Measurements from ENCODE around the gene MYL4. TPM values are rescaled to one million over a fixed set of nuclear protein-coding genes. Genes with fewer than 3 reads are reported as not detected.

The MYL4 gene
- total RNA-seq, 2 donors from 2014 or later: not detected

DNA sequence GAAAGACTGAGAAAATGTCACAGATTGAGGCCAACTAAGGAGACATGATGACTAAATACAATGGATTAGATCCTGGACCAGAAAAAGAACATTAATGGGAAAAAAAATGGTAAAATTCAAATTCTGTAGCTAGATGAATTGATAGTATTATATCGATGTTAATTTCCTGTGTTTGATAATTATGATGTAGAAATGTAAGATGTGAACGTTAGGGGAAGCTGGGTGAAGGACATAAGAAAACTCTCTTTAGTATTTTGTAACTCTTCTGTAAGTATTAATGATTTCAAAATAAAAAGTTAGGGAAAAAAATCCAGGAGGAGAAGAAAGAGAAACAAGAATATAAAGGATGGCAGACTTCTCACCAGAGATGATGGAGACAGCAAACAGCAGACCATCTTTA lies 41.7 kb downstream of the MYL4 start:
- ATAC-seq (ENCODE audit: insufficient number of reproducible peaks, low FRiP score, low read depth) (no peak), DNase-seq (ENCODE audit: low spot score) (no peak)
- Histone ChIP-seq H3K27me3 (replicated peaks; ENCODE audit: insufficient read depth) (no peaks in the 10 kb centered on the region), H3K9me3 (no peaks in the 10 kb centered on the region), H3K27ac (no peak overlapping the region), H3K4me1 (ENCODE audit: control insufficient read depth in 1 of 2, low read depth in 2 of 2) (peaks cover 17 to 21% of the 10 kb centered on the region in 2 donors), H3K36me3 (no peaks in the 10 kb centered on the region), H3K4me3 (no peak overlapping the region)
- TF ChIP-seq, protein P1, sequence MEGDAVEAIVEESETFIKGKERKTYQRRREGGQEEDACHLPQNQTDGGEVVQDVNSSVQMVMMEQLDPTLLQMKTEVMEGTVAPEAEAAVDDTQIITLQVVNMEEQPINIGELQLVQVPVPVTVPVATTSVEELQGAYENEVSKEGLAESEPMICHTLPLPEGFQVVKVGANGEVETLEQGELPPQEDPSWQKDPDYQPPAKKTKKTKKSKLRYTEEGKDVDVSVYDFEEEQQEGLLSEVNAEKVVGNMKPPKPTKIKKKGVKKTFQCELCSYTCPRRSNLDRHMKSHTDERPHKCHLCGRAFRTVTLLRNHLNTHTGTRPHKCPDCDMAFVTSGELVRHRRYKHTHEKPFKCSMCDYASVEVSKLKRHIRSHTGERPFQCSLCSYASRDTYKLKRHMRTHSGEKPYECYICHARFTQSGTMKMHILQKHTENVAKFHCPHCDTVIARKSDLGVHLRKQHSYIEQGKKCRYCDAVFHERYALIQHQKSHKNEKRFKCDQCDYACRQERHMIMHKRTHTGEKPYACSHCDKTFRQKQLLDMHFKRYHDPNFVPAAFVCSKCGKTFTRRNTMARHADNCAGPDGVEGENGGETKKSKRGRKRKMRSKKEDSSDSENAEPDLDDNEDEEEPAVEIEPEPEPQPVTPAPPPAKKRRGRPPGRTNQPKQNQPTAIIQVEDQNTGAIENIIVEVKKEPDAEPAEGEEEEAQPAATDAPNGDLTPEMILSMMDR (IDR thresholded peaks at IDR 0.05): no peak

DNA sequence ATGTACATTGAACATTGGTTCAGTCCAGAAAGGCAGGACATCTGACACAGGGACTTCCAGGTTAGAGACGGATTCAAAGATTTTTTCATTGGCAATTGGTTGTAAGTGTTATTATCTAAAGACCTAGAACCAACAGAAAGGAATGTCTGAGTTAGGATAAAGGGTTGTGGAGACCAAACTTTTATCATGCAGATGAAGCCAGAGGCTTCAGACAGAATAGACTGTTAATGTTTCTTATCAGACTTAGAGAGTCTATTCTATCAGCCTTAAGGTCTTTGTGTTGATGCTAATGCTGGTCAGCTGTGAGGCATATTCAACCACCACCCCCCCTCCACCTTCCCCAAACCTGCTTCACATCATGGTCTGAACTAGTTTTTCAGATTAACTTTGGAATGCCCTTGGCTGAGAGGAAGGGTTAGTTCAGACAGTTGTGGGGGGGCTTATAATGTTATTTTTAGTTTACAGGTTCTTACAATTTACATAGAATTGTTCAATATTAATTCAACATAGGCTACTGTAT lies 42.3 kb downstream of the MYL4 start:
- Histone ChIP-seq H3K4me3 (no peak overlapping the region), H3K27ac (no peak overlapping the region), H3K9me3 (no peaks in the 10 kb centered on the region), H3K36me3 (no peaks in the 10 kb centered on the region), H3K4me1 (ENCODE audit: control insufficient read depth in 1 of 2, low read depth in 2 of 2) (peaks cover 23 to 27% of the 10 kb centered on the region in 2 donors), H3K27me3 (replicated peaks; ENCODE audit: insufficient read depth) (no peaks in the 10 kb centered on the region)
- ATAC-seq (ENCODE audit: insufficient number of reproducible peaks, low FRiP score, low read depth) (no peak), DNase-seq (ENCODE audit: low spot score) (no peak)
- TF ChIP-seq, protein P1 (IDR thresholded peaks at IDR 0.05): no peak

DNA sequence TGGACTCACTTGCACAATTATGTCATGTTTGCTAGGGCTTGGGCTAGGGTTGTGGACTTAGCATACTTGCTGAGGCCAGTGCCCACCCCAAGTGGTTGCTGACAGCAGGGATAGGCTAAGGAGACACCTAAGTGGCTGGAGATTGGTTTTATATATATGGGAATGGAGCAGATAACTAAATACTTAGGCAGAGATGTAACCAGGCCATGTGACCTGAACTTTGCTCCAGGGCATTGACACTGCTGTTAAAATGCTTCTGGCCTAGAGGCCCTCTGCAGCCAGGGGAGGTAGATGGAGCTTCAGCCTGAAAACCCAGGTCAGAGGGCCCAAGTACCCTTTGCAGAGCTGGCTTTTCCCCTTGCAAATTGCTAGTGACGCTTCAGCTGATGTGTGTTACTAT lies 43.1 kb downstream of the MYL4 start:
- no peak overlapping the region for H3K27ac ChIP-seq
- DNase-seq (ENCODE audit: low spot score) (no peak), ATAC-seq (ENCODE audit: insufficient number of reproducible peaks, low FRiP score, low read depth) (no peak)
- no peaks in the 10 kb centered on the region for H3K9me3 ChIP-seq
- no peaks in the 10 kb centered on the region for H3K27me3 ChIP-seq (replicated peaks; ENCODE audit: insufficient read depth)
- no peaks in the 10 kb centered on the region for H3K36me3 ChIP-seq
- H3K4me3 ChIP-seq: no peak overlapping the region
- peaks cover 30 to 34% of the 10 kb centered on the region in 2 donors for H3K4me1 ChIP-seq (ENCODE audit: control insufficient read depth in 1 of 2, low read depth in 2 of 2)
- TF ChIP-seq, protein P1 (IDR thresholded peaks at IDR 0.05): no peak

DNA sequence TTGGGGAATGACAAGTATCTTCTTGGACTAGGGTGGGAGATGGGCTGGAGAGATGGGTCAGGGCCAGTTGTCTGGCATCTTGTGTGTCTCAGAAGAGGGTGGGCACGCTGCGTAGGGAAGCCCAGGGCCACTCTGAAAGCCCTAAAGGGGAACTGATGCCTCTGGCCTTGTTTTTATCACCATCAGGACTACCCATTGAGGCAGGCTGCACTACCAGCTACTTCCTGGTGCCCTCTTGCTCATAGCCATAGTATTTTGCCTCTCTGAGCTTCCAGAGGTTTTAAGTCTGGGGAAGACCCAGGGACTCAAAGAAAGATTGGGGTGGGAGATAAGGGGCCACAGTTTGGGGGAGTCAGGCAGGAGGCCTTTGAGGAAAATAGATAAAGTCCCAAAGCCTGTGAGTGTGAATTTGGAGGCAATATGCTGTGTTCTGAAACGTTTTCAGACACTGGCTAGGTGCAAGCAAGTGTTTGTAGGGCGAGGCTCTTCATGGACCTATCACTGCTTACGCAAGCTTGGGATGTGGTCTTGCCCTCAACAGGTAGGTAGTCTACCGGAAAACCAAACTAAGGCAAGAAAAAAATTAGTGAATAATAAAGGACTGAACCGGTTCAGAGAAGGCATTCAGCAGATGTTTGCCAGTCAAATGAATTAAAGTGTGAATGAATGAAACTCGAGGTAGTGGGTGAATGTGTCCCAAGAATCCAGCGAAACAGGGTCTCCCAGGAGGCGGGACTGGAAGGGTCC lies 43.8 kb downstream of the MYL4 start:
- DNase-seq (ENCODE audit: low spot score) (no peak), ATAC-seq (ENCODE audit: insufficient number of reproducible peaks, low FRiP score, low read depth) (no peak)
- Histone ChIP-seq H3K27ac (peak overlapping the region; percentile 94 to 95), H3K4me1 (ENCODE audit: control insufficient read depth in 1 of 2, low read depth in 2 of 2) (peaks cover 34 to 42% of the 10 kb centered on the region in 2 donors), H3K36me3 (no peaks in the 10 kb centered on the region), H3K9me3 (no peaks in the 10 kb centered on the region), H3K4me3 (peak overlapping the region; percentile 96), H3K27me3 (replicated peaks; ENCODE audit: insufficient read depth) (no peaks in the 10 kb centered on the region)
- TF ChIP-seq, protein P1 (IDR thresholded peaks at IDR 0.05): no peak

DNA sequence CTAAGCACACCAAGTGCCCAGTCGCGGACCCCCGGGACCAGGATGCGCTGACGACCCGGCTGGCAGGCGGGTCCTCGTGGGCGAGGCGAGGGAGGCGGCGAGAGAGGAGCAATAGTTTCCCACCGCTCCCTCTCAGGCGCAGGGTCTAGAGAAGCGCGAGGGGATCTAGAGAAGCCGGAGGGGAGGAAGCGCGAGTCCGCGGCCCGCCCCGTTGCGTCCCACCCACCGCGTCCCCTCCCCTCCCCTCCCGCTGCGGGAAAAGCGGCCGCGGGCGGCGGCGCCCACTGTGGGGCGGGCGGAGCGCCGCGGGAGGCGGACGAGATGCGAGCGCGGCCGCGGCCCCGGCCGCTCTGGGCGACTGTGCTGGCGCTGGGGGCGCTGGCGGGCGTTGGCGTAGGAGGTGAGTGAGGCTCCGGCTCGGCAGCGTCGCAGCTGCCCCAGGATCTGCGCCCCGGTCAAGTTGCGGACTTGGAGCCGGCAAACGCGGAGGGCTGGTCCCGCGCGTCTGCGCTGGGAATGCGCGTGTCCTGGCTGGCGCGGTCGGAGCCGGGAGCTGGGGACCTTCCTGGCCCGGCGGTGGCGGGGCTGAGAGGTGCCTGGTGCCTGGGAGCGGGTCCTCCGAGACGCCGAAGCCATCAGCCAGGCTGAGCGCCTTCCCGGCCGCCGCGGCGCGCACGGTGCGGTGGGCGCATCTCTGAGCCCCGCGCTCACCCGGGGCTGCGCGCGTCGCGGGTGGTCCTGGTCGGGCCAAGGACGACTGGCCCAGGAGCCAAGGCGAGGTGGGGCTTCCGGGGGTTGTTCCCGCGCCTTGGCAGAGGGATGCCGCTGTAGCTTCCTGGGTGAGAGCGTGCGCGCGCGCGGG lies 44.6 kb downstream of the MYL4 start, which contains the start of gene ITGB3:
TSS of gene ITGB3 (plus strand) at position 287 of the 862 bp plus-strand sequence. CDS start at position 322, 35 bp downstream.
- Histone ChIP-seq H3K27ac (peak within 1 kb of the TSS; percentile 94 to 95), H3K27me3 (replicated peaks; ENCODE audit: insufficient read depth) (no peaks in the 10 kb centered on the region), H3K9me3 (no peaks in the 10 kb centered on the region), H3K4me1 (ENCODE audit: control insufficient read depth in 1 of 2, low read depth in 2 of 2) (peaks cover 38 to 50% of the 10 kb centered on the region in 2 donors), H3K4me3 (peak within 1 kb of the TSS; percentile 96), H3K36me3 (no peaks in the 10 kb centered on the region)
- no peak for DNase-seq (ENCODE audit: low spot score)
- TF ChIP-seq, protein P1 (IDR thresholded peaks at IDR 0.05): peak; percentile 40
- ATAC-seq (ENCODE audit: insufficient number of reproducible peaks, low FRiP score, low read depth): peak; percentile 44

Data from thoracic aorta (tissue), 2 donors.